GM21515 (cell line): ENCODE results near the gene SORBS1.

Source experiments
- ATAC-seq: cut with Tn5 transposase; IDR thresholded peaks from one replicate; pipeline ENCODE4 v1.9.1; 2021; ENCODE audit not compliant: unreplicated experiment

Gene SORBS1

GRCh38 chr10:95279042-95279820 is 281.9 kb downstream of the SORBS1 start:
- no peak for ATAC-seq

DNA sequence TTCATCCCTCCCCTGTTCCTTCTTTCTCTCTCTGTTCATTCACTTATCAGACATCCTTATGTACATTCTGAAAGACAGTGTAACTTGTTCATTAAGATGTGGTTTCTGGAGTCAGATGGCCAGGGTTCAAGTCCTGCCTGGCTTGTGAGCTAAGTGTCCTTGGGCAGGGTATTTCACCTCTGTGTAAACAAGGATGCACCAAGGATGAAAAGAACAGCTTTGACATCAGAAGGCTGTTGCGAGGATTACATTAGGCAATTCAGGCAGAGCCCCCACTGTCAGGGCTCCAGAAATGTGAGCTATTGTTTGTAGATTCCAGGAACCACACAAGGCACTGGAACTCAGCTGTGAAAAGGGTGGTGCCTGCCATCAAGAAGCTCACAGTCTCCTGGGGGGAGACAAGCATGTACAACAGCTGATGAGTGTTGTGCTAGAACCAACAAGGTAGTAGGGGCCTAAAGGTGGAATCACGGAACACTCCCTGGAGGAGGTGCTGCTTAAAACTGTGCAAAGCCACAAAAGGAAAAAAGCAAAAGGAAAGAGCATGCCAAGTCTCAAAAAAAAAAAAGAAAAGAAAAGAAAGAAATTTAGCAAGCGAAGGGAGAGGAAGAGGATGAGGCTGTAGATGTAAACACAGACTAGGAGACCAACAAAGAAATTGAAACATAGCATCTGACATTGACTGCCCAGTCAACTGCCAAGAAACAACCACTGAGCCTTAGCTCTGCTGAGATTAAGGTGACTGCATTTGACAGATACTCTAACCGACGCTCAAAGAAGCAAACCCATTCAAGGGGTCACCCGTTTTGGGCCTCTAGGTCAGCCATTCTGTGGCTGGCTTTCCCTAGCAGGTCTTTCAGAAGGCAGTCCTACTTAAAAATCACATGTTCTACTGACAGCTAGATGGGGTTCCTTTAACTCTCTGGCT is 282.8 kb downstream of the SORBS1 start:
- no peak for ATAC-seq

DNA sequence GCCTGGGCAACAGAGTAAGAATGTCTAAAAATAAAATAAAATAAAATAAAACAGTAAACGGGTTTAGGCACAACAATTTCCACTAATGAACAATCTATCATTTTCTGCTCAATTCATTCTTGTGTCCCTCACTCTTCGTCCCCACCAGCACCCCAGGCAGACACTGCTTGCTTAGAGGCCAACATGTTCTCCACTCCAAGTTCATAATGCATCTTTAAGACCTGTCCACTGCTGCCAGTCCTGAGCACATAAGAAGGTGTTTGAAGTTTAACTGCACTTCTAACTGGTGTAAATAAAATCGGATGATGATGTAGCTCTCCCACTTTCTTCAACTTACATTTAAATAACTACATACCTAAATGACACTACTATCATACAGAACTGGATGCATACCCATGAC is 283.6 kb downstream of the SORBS1 start:
- ATAC-seq, result no peak

- ATAC-seq, result no peak
Observed at GRCh38 chr10:95277201-95277570, 284.0 kb downstream of the SORBS1 start.

DNA sequence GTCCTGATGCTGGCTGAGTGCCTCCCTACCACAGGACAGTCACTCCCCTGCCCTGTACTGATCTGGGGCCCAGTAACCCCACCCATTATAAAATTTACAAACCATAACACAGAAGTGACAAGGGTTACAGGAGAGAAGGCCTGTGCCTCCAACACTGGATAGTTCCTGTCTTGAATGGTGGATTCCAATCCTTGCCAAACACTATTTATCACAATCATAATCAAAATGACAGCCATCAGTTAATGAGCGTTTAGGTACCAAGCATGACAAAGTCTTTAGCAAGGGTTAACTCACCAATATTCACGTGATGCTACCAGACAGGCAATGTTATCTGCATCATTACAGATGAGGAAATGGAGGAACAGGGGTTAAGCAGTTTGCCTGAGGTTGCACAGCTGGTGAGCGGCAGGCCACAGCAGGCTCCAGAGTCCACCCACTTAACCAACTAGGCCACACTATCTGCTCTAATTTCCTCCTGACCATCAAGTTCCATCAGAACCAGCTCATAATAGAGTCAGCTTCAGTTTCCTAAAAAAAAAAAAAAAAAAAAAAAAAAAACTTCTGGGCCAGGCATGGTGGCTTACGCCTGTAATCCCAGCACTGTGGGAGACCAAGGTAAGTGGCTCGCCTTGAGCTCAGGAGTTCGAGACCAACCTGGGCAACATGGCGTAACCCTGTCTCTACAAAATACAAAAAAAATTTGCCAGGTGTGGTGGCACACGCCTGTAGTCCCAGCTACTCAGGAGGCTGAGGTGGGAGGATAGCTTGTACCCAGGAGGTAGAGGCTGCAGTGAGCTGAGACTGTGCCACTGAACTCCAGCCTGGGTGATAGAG is 284.6 kb downstream of the SORBS1 start:
- no peak for ATAC-seq

GRCh38 chr10:95275726-95276366 is 285.3 kb downstream of the SORBS1 start:
- no peak for ATAC-seq

GRCh38 chr10:95273393-95274312 is 287.5 kb downstream of the SORBS1 start:
- no peak for ATAC-seq

DNA sequence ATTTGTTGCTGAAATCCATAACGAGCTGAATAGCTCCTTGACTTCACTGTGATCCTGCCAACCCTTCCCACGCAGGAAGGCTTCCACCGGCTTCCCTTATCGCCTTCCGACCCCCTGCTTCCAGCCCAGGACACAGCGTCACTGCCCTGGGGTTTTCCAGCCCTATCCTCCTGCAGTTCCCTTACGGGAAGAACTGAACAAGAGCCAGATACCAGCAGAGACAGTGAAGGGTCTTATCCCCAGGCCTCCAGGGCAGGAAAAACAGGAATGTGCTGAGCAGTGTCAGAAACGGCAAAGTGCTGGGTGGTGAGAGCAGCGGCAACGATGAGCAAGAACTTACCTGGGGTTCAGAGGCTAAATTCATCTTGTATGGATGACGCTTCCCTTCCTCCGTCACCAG is 292.7 kb downstream of the SORBS1 start:
- no peak for ATAC-seq

DNA sequence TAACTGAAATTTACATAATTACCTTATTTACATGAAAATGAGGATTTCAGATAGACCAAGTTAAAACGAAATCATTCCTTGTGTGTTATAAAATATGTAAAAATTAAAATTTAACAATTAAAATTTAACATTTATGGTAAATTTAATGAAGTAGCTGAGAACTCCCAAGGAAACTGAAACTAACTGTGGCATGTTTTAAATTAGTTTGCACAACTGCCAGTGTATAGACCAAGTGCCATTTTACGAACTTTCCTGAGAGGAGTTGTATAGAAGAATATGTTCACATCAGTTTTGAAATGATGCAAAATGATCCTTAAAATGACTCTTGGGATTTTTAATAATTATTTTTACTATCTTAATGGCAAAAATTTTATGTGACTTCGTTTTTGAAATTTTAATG is 293.9 kb downstream of the SORBS1 start:
- no peak for ATAC-seq

DNA sequence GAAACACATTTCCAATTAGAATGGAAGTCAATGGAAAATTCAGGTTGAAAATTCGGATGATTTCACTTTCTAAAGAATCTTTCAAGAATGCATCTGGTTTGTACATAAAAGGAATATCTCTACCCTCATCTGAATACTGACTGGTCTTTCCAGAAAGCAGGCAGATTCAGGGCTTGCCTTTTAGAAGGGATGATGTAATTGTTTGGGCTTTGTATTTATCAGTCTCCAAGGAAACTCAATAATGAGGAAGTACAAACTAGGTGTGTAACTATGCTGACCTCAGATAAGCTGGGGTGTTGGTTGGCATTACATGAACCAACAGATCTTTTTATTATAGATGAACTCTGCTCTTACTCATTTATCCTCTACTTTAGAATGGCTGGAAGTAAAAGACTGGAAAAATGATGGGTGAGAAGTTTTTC is 294.5 kb downstream of the SORBS1 start:
- no peak for ATAC-seq

GRCh38 chr10:95265572-95265971 is 295.6 kb downstream of the SORBS1 start:
- ATAC-seq, result no peak

DNA sequence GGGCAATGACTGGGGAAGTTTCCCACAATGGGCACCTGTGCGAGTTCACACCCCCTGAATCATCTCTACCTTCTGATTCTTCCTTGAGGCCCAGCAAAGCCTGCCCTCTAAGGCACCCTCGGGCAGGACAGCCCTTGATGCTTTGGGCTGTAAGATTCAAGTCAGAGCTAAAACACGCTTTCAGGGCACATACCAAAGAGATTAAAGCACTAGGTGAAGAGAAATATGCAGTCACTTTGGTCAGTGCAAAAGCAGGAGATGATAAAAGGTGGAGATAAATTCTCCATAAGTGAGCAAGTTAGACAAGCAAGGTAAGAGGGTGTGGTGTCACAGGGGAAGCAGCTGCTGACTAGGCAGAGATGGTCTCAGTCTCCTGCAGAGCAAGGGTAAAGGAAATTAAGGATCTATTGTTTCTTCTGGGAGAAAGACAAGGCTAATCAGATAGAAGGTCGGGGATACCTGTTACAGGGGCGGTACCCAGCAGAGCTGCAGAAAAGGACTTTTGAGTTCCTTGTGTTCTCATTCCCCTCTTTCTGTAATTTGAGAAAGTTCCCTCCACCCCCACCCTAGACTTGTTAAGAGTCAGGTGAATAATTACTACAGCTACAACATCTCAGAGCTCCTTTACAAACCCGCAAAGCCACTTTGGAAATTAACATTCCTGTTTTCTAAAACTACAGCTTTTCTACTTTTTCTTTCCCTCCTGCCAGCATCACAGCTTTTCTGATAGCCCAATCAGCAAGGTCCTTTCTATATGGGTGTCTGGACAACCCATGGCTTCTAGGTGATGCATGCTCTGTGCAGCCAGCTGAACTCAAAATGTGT is 296.7 kb downstream of the SORBS1 start:
- no peak for ATAC-seq

DNA sequence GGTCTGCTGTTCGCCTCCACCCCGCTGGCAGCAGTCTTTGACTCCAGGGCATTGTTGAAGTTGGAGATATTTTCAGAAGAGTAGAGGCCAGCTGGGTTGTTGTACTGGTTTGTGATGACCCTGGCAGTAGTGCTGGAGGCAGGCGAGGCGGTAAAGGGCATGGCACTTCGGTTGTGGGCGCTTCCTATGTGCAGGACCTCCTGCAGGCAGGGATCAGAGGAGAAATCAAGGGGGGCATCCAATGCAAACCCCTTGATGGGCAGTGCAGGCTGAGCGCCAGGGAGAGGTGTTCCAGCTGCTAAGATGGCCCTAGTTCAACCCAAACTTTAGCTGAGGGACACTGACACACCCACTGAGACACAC is 297.3 kb downstream of the SORBS1 start:
- ATAC-seq, result no peak

DNA sequence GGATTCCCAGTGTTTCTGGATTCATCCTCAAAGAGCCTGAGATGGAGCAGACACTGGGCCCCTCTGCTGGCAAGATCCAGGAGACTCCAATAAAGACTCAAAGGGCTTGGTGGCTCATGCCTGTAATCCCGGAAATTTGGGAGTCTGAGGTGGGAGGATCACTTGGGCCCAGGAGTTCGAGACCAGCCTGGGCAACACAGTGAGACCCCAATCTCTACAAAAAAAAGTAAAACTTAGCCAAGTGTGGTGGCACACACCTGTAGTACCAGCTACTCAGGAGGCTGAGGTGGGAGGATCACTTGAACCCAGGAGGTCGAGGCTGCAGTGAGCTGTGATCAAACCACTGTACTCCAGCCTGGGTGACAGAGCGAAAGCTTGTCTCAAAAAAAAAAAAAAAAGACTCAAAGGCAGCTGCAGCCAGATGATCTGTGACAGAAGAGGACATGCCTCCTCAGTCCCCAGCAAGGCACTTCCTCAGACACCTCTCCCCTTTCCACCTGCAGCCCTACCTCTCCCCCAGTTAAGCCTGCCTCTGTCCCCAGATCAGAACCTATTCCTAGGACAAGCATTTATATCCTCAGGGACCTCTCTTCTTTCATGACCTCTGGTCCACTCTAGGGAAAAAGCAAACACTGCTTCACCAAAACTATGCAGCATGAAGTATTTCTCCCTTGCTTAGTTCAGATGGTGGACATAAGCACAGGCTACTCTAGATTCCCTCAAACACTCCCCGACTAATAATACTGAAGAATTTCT is 298.2 kb downstream of the SORBS1 start:
- ATAC-seq, result no peak

DNA sequence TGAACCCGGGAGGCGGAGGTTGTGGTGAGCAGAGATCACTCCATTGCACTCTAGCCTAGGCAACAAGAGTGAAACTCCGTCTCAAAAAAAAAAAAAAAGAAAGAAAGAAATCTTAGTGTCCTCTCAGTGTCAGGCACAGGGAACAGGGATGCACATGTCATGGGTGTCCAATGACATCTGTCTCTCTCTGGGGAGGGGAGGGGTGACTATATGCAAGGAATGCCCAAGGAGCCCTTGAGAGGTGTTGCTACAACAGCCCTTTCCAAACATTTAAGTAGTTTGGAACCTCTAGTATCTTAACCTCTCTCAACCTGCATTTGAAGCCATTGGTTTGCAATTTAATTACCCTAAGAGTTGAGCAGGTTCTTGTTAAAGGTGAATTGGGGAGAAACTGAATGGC is 299.2 kb downstream of the SORBS1 start:
- ATAC-seq, result no peak
